Suprapubic skin (tissue), 4 donors: ENCODE results near the gene NEBL. TPM values are rescaled to one million over a fixed set of nuclear protein-coding genes. Genes with fewer than 3 reads are reported as not detected.

ENCODE experiments used
- DNase-seq, 2 donors: peaks; one replicate each; pipeline ENCODE4 v3.0.0-alpha.2; 2019; ENCODE audit warnings: low spot score in 2 of 2
- H3K27ac ChIP-seq: fragments of 200-600 bp; sonication (generic); one replicate; pipeline ENCODE4 v1.5.1; 2019
- H3K27me3 ChIP-seq: fragments of 200-600 bp; sonication (generic); one replicate; pipeline ENCODE4 v1.5.1; 2019
- H3K36me3 ChIP-seq: fragments of 200-600 bp; sonication (generic); one replicate; pipeline ENCODE4 v1.5.1; 2019
- H3K4me1 ChIP-seq: fragments of 200-600 bp; sonication (generic); one replicate; pipeline ENCODE4 v1.5.1; 2019
- H3K4me3 ChIP-seq: fragments of 200-600 bp; sonication (generic); one replicate; pipeline ENCODE4 v1.5.1; 2019; ENCODE audit warnings: mild to moderate bottlenecking
- H3K9me3 ChIP-seq: fragments of 200-600 bp; sonication (generic); one replicate; pipeline ENCODE4 v1.5.1; 2019
- CTCF ChIP-seq, 2 donors: fragments of 200-600 bp in 1 of 2; fragments of 450-650 bp in 1 of 2; sonication (generic) in 1 of 2; IDR thresholded peaks; one replicate each; pipeline ENCODE4 v1.5.1; 2016 to 2019; ENCODE audit warnings: antibody characterized with exemption in 2 of 2, mild to moderate bottlenecking in 1 of 2, moderate library complexity in 1 of 2
- EP300 ChIP-seq: sonication (generic); formaldehyde crosslinking; IDR thresholded peaks from one replicate; pipeline ENCODE4 v1.6.1; 2017; ENCODE audit warnings: antibody characterized with exemption
- POLR2A ChIP-seq, 2 donors: fragments of 450-650 bp; IDR thresholded peaks; one replicate each; pipeline ENCODE4 v1.6.1; 2017; ENCODE audit warnings: antibody characterized with exemption in 2 of 2, mild to moderate bottlenecking in 2 of 2, moderate library complexity in 2 of 2
- POLR2AphosphoS5 ChIP-seq, 3 donors: sonication (generic); formaldehyde crosslinking; IDR thresholded peaks; one replicate each; pipeline ENCODE4 v1.6.1; 2017; ENCODE audit warnings: antibody characterized with exemption in 3 of 3
- WGBS: methylation state at CpG from one replicate; pipeline ENCODE4 v1.1.5; 2018; 5-methylcytosine and 5-hydroxymethylcytosine counted together
- total RNA-seq, 4 donors: library from RNA; depleted of rRNA; stranded (reverse); fragments of >200 nt; gene quantifications; one replicate each; pipeline ENCODE4 v1.1.0, GENCODE V29; 2016

Gene NEBL
- total RNA-seq, 4 donors from 2014 or later: 49.9 to 86.4 (median 70.5) TPM

GRCh38 chr10:20892011-20892585 is 5.0 kb downstream of the NEBL start:
- 85% methylated on average over 4 of the region's 4 CpGs for WGBS
- no peaks in the 10 kb centered on the region for H3K9me3 ChIP-seq
- H3K27ac ChIP-seq: no peak overlapping the region
- H3K36me3 ChIP-seq: peaks cover 3% of the 10 kb centered on the region
- H3K27me3 ChIP-seq: no peaks in the 10 kb centered on the region
- DNase-seq: no peak
- no peak overlapping the region for H3K4me3 ChIP-seq
- H3K4me1 ChIP-seq: peaks cover 3% of the 10 kb centered on the region
- TF ChIP-seq EP300 (no peak), POLR2AphosphoS5 (IDR thresholded peaks at IDR 0.05) (no peak), CTCF (IDR thresholded peaks at IDR 0.05) (no peak), POLR2A (IDR thresholded peaks at IDR 0.05) (no peak)

GRCh38 chr10:20891338-20891714 is 5.8 kb downstream of the NEBL start:
- H3K4me1 ChIP-seq: peaks cover 3% of the 10 kb centered on the region
- TF ChIP-seq POLR2A (IDR thresholded peaks at IDR 0.05) (no peak), POLR2AphosphoS5 (IDR thresholded peaks at IDR 0.05) (no peak), CTCF (IDR thresholded peaks at IDR 0.05) (no peak), EP300 (no peak)
- WGBS: 53% methylated on average over 2 of the region's 2 CpGs
- DNase-seq: no peak
- no peaks in the 10 kb centered on the region for H3K27me3 ChIP-seq
- no peak overlapping the region for H3K4me3 ChIP-seq
- no peak overlapping the region for H3K27ac ChIP-seq
- no peaks in the 10 kb centered on the region for H3K9me3 ChIP-seq
- H3K36me3 ChIP-seq: peaks cover 3% of the 10 kb centered on the region

GRCh38 chr10:20890491-20891337 is 6.4 kb downstream of the NEBL start:
- 63% methylated on average over 6 of the region's 6 CpGs for WGBS
- Histone ChIP-seq H3K4me1 (peaks cover 3% of the 10 kb centered on the region), H3K4me3 (no peak overlapping the region), H3K9me3 (no peaks in the 10 kb centered on the region), H3K27ac (no peak overlapping the region), H3K36me3 (peaks cover 3% of the 10 kb centered on the region), H3K27me3 (no peaks in the 10 kb centered on the region)
- no peak for TF ChIP-seq CTCF (IDR thresholded peaks at IDR 0.05)
- no peak for TF ChIP-seq EP300
- no peak for TF ChIP-seq POLR2AphosphoS5 (IDR thresholded peaks at IDR 0.05)
- TF ChIP-seq POLR2A (IDR thresholded peaks at IDR 0.05): no peak
- no peak for DNase-seq

- no peaks in the 10 kb centered on the region for H3K9me3 ChIP-seq
- no peaks in the 10 kb centered on the region for H3K36me3 ChIP-seq
- no peak for TF ChIP-seq CTCF (IDR thresholded peaks at IDR 0.05)
- TF ChIP-seq EP300: no peak
- TF ChIP-seq POLR2A (IDR thresholded peaks at IDR 0.05): no peak
- TF ChIP-seq POLR2AphosphoS5 (IDR thresholded peaks at IDR 0.05): no peak
- H3K27ac ChIP-seq: no peak overlapping the region
- DNase-seq: no peak
- no peak overlapping the region for H3K4me3 ChIP-seq
- 87% methylated on average over 6 of the region's 6 CpGs for WGBS
- peaks cover 3% of the 10 kb centered on the region for H3K4me1 ChIP-seq
- H3K27me3 ChIP-seq: no peaks in the 10 kb centered on the region
Observed at GRCh38 chr10:20890009-20890408, 7.1 kb downstream of the NEBL start.

- H3K27me3 ChIP-seq: no peaks in the 10 kb centered on the region
- H3K27ac ChIP-seq: no peak overlapping the region
- H3K4me1 ChIP-seq: peaks cover 3% of the 10 kb centered on the region
- no peaks in the 10 kb centered on the region for H3K9me3 ChIP-seq
- no peak for DNase-seq
- no peaks in the 10 kb centered on the region for H3K36me3 ChIP-seq
- WGBS: 54% methylated on average over 7 of the region's 7 CpGs
- H3K4me3 ChIP-seq: no peak overlapping the region
- no peak for TF ChIP-seq POLR2AphosphoS5 (IDR thresholded peaks at IDR 0.05)
- no peak for TF ChIP-seq CTCF (IDR thresholded peaks at IDR 0.05)
- no peak for TF ChIP-seq EP300
- no peak for TF ChIP-seq POLR2A (IDR thresholded peaks at IDR 0.05)
Observed at GRCh38 chr10:20888620-20889330, 8.3 kb downstream of the NEBL start.
